T-helper 17 cell (primary cell): ENCODE data around the gene ATOX1. TPM values are rescaled to one million over a fixed set of nuclear protein-coding genes. Genes with fewer than 3 reads are reported as not detected.
"Not testable (repeated sequence)": the region's sequence is repeated elsewhere in the genome, so short reads cannot be mapped to it uniquely, and the experiment has no call there.

Source experiments
- ATAC-seq: fragments of 150-1000 bp; cut with Tn5 transposase; 2 replicates; pipeline ENCODE4 v1.10.0; 2021; ENCODE audit warnings: mild to moderate bottlenecking, moderate library complexity
- DNase-seq, 3 donors: peaks; one replicate each; pipeline versions ENCODE4 v3.0.0 to v3.0.0-alpha.2; 2020 to 2021
- H3K9me3 ChIP-seq: one replicate; pipeline ENCODE4 v1.7.0; 2013; ENCODE audit warnings: low read length, mild to moderate bottlenecking; ENCODE audit not compliant: control insufficient read depth, poor library complexity, severe bottlenecking
- H3K27ac Mint-ChIP-seq: one replicate; pipeline ENCODE4 v1.8.0; 2022; ENCODE audit warnings: mild to moderate bottlenecking, moderate library complexity, mixed read lengths
- H3K27me3 Mint-ChIP-seq: one replicate; pipeline ENCODE4 v1.8.0; 2022; ENCODE audit warnings: mixed read lengths
- H3K36me3 Mint-ChIP-seq: one replicate; pipeline ENCODE4 v1.8.0; 2022; ENCODE audit warnings: low read depth, mixed read lengths
- H3K4me1 Mint-ChIP-seq: one replicate; pipeline ENCODE4 v1.8.0; 2022; ENCODE audit warnings: mild to moderate bottlenecking, mixed read lengths
- H3K4me3 Mint-ChIP-seq: one replicate; pipeline ENCODE4 v1.8.0; 2022; ENCODE audit warnings: mild to moderate bottlenecking, moderate library complexity, mixed read lengths
- total RNA-seq, 4 donors: library from RNA in 2 of 4; stranded (reverse) in 2 of 4; gene quantifications; one replicate each; pipeline ENCODE4 v1.2.3 and lab custom pipeline; 2022 to 2026

Gene ATOX1
- total RNA-seq, 2 donors from 2014 or later, result 24.3 to 26.1 TPM

DNA sequence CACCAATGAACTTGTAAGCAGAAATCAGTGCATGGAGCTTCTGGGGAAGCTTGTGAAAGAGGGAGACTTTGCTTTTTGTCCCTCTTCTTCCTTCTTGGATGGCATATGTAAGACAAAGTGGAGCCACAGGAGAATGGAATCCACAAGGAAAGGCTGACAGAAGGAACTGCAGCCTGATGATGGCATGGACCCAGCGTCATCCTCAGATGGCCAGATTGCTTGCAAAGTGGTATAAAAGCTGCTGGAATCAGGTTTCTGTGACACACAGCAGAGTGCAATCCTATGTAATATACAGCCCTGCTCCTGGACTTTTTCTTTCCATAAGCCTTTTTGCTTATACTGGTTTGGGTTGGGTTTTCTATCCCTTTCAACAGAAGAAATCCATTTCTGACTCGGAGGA, 40.3 kb downstream of the ATOX1 start:
- no peak for ATAC-seq
- no peaks in the 10 kb centered on the region for H3K9me3 ChIP-seq
- DNase-seq, result no peak
- Mint-ChIP-seq H3K4me3 (no peak overlapping the region), H3K27me3 (peaks cover 17% of the 10 kb centered on the region), H3K36me3 (peaks cover 3% of the 10 kb centered on the region), H3K27ac (no peak overlapping the region), H3K4me1 (peaks cover 4% of the 10 kb centered on the region)

DNA sequence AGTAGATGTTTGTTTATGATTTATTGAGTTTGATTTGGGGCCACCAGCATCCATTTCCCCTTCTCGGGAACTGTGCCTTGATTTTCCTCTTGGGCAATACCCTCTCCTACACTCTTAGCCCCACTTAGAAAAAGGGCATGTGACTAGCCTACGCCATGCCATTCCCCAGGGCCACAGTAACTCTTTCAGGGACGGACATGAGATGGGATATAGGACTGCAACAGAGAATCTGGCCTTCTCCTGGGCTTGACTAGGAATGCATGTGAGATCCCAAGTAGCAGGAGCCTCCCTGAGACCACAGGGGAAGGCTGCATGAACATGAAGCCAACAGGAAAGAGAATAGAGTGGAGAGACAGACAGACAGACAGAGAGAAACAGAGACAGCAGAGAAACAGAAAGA, 41.0 kb downstream of the ATOX1 start:
- peaks cover 4% of the 10 kb centered on the region for H3K4me1 Mint-ChIP-seq
- no peak for ATAC-seq
- H3K4me3 Mint-ChIP-seq, result no peak overlapping the region
- H3K9me3 ChIP-seq, result no peaks in the 10 kb centered on the region
- H3K27me3 Mint-ChIP-seq, result peaks cover 24% of the 10 kb centered on the region
- DNase-seq, result no peak
- peaks cover 3% of the 10 kb centered on the region for H3K36me3 Mint-ChIP-seq
- H3K27ac Mint-ChIP-seq, result no peak overlapping the region

DNA sequence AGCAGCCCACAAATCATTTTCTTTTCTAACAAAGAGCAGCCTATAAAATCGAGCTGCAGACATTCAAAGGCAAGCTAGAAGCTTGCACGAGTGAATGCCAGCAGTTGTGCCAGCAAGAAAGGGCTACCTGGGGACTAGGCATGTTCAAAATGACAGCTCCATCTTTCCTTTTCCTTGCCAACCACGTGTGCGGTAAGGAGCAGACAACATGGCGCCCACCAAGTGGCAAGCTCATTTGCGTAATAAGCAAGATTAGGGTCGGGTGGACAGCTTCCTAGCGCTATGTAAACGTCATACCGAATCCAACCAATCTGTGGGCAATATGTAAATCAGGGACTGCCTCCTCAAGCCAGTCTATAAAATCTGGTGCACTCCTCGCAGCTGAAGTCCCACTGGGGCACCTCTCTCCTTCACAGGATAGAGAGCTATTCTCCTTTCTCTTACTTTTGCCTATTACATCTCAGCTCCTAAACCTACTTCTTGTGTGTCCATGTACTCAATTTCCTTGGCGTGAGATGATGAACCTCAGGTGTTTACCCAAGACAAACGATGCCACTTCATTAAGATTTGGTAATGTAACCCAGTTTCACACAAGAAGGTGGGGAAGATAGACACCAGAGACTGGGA, 49.2 kb downstream of the ATOX1 start:
- H3K4me1 Mint-ChIP-seq, result peaks cover 7% of the 10 kb centered on the region
- no peak overlapping the region for H3K4me3 Mint-ChIP-seq

DNA sequence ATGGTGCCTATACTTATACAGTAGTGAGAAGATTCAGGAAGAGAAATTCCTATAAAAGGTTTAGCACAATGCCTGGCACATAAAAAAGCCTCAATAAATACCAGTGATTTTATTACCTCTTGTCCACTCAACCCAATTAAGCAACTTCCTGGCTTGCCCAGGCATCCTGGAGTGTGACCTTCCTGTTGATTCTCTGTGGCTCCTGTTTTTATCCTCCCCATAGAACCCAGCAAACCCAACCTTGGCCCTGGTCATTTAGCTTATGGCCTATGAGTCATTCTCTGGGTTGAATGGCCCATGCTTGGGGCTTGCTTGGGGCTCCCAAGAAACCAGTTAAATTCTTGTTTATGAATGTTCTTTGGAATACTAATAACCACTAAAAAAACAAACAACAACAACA, 50.3 kb downstream of the ATOX1 start:
- no peaks in the 10 kb centered on the region for H3K9me3 ChIP-seq
- ATAC-seq (no peak), DNase-seq (no peak)
- H3K36me3 Mint-ChIP-seq, result peaks cover 2% of the 10 kb centered on the region
- H3K4me3 Mint-ChIP-seq, result no peak overlapping the region
- peaks cover 18% of the 10 kb centered on the region for H3K27me3 Mint-ChIP-seq
- H3K27ac Mint-ChIP-seq, result no peak overlapping the region
- H3K4me1 Mint-ChIP-seq, result peaks cover 7% of the 10 kb centered on the region

More for the DNA sequence above, 49.2 kb downstream of the ATOX1 start:
- no peaks in the 10 kb centered on the region for H3K9me3 ChIP-seq
- ATAC-seq, result no peak
- Mint-ChIP-seq H3K27me3 (peaks cover 18% of the 10 kb centered on the region), H3K36me3 (peaks cover 2% of the 10 kb centered on the region), H3K27ac (no peak overlapping the region)
- no peak for DNase-seq

DNA sequence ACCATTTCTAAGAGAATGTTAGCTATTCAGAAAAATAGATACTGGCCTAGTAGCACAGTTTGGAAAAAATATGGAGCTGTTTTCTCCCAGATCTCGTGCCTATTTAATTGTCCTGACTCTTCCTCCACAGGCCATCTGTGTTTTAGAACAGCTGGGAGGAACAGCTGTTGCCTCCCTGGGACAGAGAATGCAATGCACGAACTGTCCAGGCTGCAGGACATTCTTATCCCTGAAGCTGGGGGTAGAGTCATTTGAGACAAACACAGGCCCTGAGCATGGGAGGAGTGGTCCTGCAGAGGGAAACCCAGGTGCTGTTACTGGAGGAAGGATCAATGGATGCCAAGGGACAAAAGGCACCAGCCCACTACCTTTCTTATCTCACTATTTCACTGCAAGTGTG, 50.9 kb downstream of the ATOX1 start:
- Mint-ChIP-seq H3K4me3 (no peak overlapping the region), H3K27ac (no peak overlapping the region), H3K27me3 (peaks cover 13% of the 10 kb centered on the region), H3K4me1 (peaks cover 7% of the 10 kb centered on the region), H3K36me3 (peaks cover 2% of the 10 kb centered on the region)
- no peak for DNase-seq
- no peak for ATAC-seq
- no peaks in the 10 kb centered on the region for H3K9me3 ChIP-seq

DNA sequence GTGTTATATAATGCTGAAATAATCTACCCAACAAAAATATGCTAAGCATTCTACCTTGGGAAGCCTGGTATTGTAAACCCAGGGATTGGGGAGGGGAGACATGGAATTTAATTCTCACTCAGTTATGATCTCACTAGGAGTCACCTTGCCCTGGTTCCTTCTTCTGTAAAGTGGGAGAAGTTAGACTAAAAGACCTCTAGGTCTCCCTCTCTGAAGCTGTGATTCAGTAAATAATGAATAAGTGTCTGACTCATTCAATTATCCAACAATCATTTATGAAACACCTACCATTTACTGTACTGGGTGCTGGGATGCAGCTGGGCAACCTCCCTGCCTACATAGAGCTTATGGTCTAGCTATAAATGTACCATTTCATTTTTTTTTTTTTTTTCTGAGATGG, 51.5 kb downstream of the ATOX1 start:
- H3K36me3 Mint-ChIP-seq, result peaks cover 2% of the 10 kb centered on the region
- no peak overlapping the region for H3K27ac Mint-ChIP-seq
- peaks cover 7% of the 10 kb centered on the region for H3K4me1 Mint-ChIP-seq
- no peak for DNase-seq
- H3K27me3 Mint-ChIP-seq, result peaks cover 8% of the 10 kb centered on the region
- H3K4me3 Mint-ChIP-seq, result no peak overlapping the region
- no peaks in the 10 kb centered on the region for H3K9me3 ChIP-seq
- no peak for ATAC-seq

DNA sequence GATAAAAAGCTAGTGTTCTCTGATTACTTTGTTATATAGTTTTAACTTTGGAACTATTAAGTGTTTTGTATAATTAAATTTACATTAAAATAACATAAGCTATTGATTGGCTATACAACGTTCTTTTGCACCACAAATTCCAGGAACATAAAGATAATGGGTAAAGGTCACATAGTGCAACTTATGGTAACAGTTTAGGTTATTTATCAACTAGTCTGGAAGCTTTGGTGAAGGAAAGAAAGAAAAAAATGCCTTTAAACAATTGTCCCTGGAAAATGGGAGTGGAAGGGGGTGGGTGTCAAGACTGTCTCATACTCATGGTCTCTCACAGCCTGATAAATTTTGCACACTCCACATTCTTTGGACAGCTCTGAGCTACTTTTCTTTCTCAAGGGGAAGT, 54.7 kb downstream of the ATOX1 start:
- peaks cover 6% of the 10 kb centered on the region for H3K4me1 Mint-ChIP-seq
- no peaks in the 10 kb centered on the region for H3K9me3 ChIP-seq
- H3K27me3 Mint-ChIP-seq, result peaks cover 8% of the 10 kb centered on the region
- H3K27ac Mint-ChIP-seq, result no peak overlapping the region
- ATAC-seq (no peak), DNase-seq (no peak)
- H3K36me3 Mint-ChIP-seq, result peaks cover 5% of the 10 kb centered on the region
- H3K4me3 Mint-ChIP-seq, result no peak overlapping the region

DNA sequence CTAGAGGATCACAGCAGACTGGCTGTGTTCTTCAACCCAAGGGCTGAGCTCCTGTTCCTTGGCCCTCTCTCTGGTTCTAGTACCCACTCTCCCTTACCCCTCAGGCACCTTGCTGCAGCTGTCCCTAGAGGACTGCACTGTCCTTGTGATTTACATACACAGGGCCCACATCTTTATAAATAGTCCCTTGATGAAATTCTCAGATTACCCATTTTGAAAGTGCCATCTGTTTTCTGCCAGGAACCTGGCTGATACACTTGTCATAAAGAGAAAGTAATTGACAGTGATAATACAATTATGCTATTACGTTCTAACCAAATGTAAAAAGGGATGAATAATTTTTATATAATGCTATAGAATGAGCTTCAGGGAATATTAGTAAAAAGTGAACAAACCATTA, 55.2 kb downstream of the ATOX1 start:
- peaks cover 6% of the 10 kb centered on the region for H3K4me1 Mint-ChIP-seq
- no peaks in the 10 kb centered on the region for H3K9me3 ChIP-seq
- no peak for DNase-seq
- peaks cover 8% of the 10 kb centered on the region for H3K27me3 Mint-ChIP-seq
- ATAC-seq, result no peak
- H3K27ac Mint-ChIP-seq, result no peak overlapping the region
- H3K36me3 Mint-ChIP-seq, result peaks cover 5% of the 10 kb centered on the region
- no peak overlapping the region for H3K4me3 Mint-ChIP-seq

DNA sequence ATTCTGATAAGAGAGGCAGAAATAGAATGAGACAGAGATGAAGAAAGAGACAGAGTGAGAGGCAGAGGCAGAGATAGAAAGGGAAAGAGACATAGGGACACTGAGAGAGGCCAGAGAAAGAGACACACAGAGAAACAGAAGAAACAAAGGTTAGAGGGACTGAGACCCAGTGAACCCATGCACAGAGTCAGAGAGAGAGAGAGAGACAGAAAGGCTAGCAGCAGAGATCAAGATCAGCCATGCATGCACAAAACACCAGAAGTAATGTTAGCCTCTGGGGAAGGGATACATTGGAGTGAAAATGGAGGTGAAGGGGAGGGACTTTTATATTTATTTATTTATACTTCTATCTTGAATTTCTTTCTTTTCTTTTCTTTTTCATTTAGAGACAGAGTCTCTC, 57.6 kb downstream of the ATOX1 start:
- Mint-ChIP-seq H3K36me3 (peaks cover 5% of the 10 kb centered on the region), H3K27me3 (peaks cover 21% of the 10 kb centered on the region), H3K4me3 (no peak overlapping the region), H3K27ac (no peak overlapping the region), H3K4me1 (peaks cover 6% of the 10 kb centered on the region)
- H3K9me3 ChIP-seq, result no peaks in the 10 kb centered on the region
- no peak for DNase-seq
- no peak for ATAC-seq

DNA sequence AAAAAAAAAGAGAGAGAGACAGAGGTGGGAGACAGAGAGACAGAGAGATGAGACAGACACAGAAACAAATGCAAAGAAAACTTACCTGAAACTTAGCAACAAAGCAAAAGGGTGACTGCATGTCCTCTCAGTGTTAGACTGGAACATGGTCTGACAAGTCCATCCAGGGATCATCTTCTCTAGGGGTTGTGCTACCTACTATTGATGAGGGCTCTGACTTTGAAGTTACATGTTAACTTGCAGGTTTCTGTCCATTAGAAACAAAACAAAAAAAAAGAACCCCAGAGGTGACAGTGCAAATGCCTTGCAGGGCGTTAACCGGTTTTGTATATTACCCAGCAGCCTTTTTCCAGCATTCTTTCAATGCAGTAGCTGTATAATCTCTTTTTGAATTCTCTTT, 58.1 kb downstream of the ATOX1 start:
- Mint-ChIP-seq H3K36me3 (peaks cover 5% of the 10 kb centered on the region), H3K27ac (no peak overlapping the region), H3K4me3 (no peak overlapping the region), H3K27me3 (peaks cover 21% of the 10 kb centered on the region), H3K4me1 (peaks cover 6% of the 10 kb centered on the region)
- no peak for ATAC-seq
- H3K9me3 ChIP-seq, result no peaks in the 10 kb centered on the region
- no peak for DNase-seq

DNA sequence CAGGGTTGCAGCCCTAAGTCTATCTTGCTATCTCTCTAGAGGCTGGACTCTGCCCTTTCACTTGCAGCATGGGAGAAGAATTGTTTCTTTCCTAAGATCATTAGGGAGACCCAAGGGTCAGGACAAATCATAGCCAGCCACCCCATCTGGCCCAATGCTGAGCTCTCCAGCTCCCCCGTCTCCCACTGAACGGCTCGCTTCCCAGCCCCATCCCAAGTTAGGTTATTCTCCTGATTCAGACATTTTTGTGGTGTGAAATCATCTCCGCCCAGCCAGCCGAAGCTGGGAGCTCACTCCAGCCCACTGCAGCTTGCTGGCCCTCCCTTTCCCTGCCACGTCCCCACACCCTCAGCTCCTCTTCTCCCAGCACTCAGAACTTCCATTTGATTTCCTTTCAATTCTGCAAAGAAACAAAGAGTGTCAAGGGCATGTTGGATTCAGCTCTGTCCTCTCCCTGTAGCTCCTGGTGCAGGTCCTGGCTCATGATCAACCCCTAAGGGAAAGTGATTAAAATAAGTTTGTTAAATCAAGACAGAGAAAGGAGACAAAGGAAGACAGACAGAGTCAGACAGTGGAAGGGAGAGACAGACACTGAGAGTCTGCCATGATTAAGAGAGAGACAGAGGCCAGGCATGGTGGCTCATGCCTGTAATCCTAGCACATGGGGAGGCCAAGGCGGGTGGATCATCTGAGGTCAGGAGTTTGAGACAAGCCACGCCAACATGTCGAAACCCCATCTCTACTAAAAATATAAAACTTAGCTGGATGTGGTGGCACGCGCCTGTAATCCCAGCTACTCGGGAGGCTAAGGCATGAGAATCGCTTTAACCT, 59.1 kb downstream of the ATOX1 start:
- no peaks in the 10 kb centered on the region for H3K9me3 ChIP-seq
- H3K27me3 Mint-ChIP-seq, result peaks cover 21% of the 10 kb centered on the region
- peaks cover 3% of the 10 kb centered on the region for H3K36me3 Mint-ChIP-seq
- H3K4me1 Mint-ChIP-seq, result peaks cover 5% of the 10 kb centered on the region
- H3K27ac Mint-ChIP-seq, result no peak overlapping the region
- no peak for ATAC-seq
- no peak overlapping the region for H3K4me3 Mint-ChIP-seq
- DNase-seq, result no peak

DNA sequence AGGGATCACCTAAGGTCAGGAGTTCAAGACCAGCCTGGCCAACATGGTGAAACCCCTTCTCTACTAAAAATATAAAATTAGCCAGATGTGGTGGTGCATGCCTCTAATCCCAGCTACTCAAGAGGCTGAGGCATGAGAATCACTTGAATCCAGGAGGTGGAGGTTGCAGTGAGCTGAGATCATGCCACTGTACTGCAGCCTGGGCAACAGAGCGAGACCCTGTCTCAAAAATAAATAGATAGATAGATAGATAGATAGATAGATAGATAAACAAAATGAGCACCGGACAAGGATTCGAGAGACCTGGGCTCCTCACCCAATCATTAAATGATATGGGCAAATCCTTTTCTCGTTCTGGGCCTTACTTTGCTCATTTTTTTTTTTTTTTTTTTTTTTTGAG, 60.4 kb downstream of the ATOX1 start:
- H3K27me3 Mint-ChIP-seq, result peaks cover 21% of the 10 kb centered on the region
- not testable (repeated sequence) for H3K4me3 Mint-ChIP-seq, ATAC-seq, H3K9me3 ChIP-seq, H3K36me3 Mint-ChIP-seq, DNase-seq, H3K27ac Mint-ChIP-seq, H3K4me1 Mint-ChIP-seq

DNA sequence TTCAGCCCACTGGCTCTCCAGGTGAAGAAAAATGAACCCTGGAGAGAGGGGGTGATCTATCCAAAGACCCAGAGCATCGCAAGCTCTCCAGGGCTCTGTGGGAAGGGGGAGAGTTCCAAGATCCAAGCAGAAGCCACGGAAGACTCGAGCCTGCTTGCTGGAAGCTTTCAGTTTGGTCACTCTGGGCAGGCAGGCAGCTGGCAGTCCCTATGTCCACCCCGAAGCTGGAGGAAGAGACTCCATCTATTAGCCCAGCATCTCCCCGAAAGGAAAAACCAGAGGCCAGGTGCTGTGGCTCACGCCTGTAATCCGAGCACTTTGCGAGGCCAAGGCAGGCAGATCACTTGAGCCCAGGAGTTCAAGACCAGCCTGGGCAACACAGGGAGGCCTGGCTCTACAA, 61.0 kb downstream of the ATOX1 start:
- peaks cover 21% of the 10 kb centered on the region for H3K27me3 Mint-ChIP-seq
- no peak overlapping the region for H3K4me3 Mint-ChIP-seq
- H3K9me3 ChIP-seq, result no peaks in the 10 kb centered on the region
- H3K27ac Mint-ChIP-seq, result no peak overlapping the region
- DNase-seq (no peak), ATAC-seq (no peak)
- peaks cover 5% of the 10 kb centered on the region for H3K4me1 Mint-ChIP-seq
- peaks cover 3% of the 10 kb centered on the region for H3K36me3 Mint-ChIP-seq
